Central memory CD8-positive, alpha-beta T cell (primary cell): ENCODE data around the gene KLHL29.

Experiments used
- ATAC-seq: fragments of 150-1000 bp; cut with Tn5 transposase; replicated peaks from 2 replicates; pipeline ENCODE4 v1.10.0; 2022; ENCODE audit warnings: mild to moderate bottlenecking, moderate FRiP score, moderate number of reproducible peaks; ENCODE audit not compliant: poor library complexity, severe bottlenecking; ENCODE audit errors: extremely low read depth
- DNase-seq, 2 donors: peaks; one replicate each; pipeline ENCODE4 v3.0.0; 2021; ENCODE audit warnings: low spot score in 2 of 2
- H3K27ac Mint-ChIP-seq: one replicate; pipeline ENCODE4 v1.8.0; 2022; ENCODE audit warnings: low read depth, mild to moderate bottlenecking, moderate library complexity, mixed read lengths
- H3K27me3 Mint-ChIP-seq: one replicate; pipeline ENCODE4 v1.8.0; 2022; ENCODE audit warnings: mixed read lengths
- H3K36me3 Mint-ChIP-seq: one replicate; pipeline ENCODE4 v1.8.0; 2022; ENCODE audit warnings: mild to moderate bottlenecking, moderate library complexity, mixed read lengths; ENCODE audit not compliant: insufficient read depth
- H3K4me1 Mint-ChIP-seq: one replicate; pipeline ENCODE4 v1.8.0; 2022; ENCODE audit warnings: mixed read lengths
- H3K4me3 Mint-ChIP-seq: one replicate; pipeline ENCODE4 v1.8.0; 2022; ENCODE audit warnings: mild to moderate bottlenecking, moderate library complexity, mixed read lengths
- H3K9me3 Mint-ChIP-seq: one replicate; pipeline ENCODE4 v1.8.0; 2022; ENCODE audit warnings: mixed read lengths

Gene KLHL29

DNA sequence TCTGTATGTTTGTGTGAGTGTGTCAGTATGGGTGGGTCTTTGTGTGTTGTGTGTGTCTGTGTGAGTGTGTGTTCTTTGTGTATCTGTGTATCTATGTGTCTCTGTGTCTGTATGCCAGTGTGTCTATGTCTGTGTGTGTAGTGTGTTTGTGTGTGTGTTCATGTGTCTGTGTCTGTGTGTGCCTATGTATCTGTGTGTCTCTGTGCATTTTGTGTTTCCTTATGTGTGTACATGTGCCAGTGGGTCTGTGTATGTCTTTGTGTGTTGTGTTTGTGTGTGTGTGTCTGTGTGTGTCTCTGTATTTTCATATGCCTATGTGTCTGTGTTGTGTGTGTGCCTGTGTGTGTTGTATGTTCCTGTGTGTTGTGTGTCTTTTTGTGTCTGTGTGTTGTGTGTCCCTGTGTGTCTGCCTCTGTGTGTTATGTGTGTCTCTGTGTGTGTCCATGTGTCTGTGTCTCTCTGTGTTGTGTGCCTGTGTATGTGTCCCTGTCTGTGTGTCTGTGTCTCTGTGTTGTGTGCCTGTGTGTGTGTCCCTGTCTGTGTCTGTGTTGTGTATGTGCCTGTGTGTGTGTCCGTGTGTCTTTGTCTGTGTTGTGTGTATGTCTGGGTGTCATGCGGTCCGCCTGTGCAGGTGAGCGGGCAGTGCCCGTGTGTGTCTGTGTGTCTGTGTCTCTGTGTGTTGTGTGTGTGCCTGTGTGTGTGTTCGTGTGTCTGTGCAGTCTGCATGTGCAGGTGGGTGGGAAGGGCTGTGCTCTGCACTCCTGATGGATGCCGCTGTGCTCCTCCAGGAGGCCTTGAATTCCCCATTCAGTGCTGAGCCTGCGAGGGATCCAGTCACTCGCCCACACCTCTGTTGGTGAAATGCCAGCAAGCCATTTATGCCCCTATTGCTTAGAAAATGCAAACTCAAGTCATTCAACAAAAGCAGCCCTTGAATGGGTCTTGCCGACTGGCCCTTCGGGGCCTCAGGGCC, 37.4 kb downstream of the KLHL29 start:
- Mint-ChIP-seq H3K27ac (no peak overlapping the region), H3K27me3 (peaks cover 2% of the 10 kb centered on the region), H3K4me3 (no peak overlapping the region), H3K36me3 (no peaks in the 10 kb centered on the region), H3K9me3 (no peaks in the 10 kb centered on the region), H3K4me1 (no peaks in the 10 kb centered on the region)
- ATAC-seq (no peak), DNase-seq (no peak)

DNA sequence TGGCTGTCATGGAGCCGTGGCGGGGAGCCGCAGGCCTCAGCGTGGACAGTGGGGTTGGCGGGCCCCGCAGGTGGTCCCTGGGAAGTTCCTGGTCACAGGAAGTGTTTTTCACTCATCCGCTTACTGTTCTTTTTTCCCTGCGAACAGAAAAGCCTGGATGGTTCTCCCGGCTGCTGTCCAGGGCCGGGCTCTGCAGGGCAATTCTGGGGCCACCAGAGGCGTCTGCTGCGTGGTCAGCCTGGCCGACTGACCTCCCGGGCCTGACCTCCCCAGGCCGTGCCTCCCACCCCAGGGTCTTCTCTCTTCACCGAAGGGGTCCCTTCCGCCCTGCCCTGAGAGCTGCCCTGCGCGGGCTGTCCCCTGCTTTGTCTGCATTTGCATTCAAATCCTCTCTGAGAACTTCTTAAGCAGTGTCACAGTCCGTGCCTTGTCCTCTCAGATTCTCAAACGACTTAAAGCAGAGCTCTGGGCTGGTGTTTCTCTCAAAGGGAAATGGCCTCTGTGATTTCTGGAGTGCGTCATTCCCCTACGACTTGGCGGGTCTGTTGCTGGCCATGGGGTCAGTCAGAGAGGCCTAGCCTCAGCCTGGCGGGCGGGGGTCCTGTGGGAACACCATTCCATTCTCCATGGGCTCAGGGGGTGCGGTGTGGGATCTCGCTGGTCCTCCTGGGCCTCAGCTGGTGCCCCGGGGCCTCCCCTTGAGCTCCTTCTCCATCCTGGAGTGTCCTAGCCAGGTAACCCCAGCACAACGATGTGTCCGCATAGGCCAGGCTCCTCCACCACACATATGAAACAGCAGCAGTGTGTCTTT, 38.3 kb downstream of the KLHL29 start:
- H3K27me3 Mint-ChIP-seq = no peaks in the 10 kb centered on the region
- H3K9me3 Mint-ChIP-seq = no peaks in the 10 kb centered on the region
- no peak overlapping the region for H3K4me3 Mint-ChIP-seq
- no peak overlapping the region for H3K27ac Mint-ChIP-seq
- DNase-seq (no peak), ATAC-seq (no peak)
- H3K4me1 Mint-ChIP-seq = no peaks in the 10 kb centered on the region
- no peaks in the 10 kb centered on the region for H3K36me3 Mint-ChIP-seq

DNA sequence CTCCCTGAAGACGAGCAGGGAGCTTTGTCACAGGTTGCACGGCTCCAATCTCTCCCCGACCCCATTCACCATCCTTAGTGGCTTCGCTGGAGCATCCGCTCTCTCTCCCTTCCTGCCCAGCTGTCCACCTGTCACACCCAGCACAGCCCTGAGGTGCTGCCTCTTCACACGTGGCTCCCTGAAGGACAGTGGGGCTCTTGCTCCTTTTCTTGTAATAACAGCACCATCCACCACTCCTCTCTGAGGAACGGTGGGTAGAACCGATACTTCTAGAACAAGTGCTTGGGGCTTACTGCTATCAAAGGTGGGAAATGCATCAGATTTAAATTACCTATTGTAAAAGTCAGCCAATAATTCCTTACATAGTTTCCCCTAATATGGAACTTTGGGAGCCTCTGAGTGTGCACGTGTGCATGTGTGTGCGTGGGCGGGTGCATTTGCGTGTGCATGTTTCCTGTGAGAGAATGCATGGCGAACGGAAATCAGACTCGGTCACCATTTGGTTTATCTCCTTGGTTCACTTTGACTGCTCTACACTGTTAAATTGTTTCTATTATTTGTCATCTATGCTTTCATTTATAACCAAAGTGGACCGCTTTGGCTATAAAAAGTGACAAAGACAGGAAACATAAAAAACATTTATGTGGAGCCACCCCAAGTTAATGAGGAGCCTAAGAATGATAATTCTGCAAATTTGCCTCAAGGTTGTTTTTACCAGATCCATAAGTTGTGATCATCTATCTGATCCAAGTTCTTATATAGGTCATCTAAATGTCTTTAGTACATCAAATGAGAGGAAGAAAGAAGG, 39.1 kb downstream of the KLHL29 start:
- Mint-ChIP-seq H3K27me3 (peaks cover 4% of the 10 kb centered on the region), H3K36me3 (no peaks in the 10 kb centered on the region), H3K4me3 (no peak overlapping the region), H3K27ac (no peak overlapping the region), H3K9me3 (no peaks in the 10 kb centered on the region), H3K4me1 (no peaks in the 10 kb centered on the region)
- no peak for ATAC-seq
- DNase-seq = no peak

DNA sequence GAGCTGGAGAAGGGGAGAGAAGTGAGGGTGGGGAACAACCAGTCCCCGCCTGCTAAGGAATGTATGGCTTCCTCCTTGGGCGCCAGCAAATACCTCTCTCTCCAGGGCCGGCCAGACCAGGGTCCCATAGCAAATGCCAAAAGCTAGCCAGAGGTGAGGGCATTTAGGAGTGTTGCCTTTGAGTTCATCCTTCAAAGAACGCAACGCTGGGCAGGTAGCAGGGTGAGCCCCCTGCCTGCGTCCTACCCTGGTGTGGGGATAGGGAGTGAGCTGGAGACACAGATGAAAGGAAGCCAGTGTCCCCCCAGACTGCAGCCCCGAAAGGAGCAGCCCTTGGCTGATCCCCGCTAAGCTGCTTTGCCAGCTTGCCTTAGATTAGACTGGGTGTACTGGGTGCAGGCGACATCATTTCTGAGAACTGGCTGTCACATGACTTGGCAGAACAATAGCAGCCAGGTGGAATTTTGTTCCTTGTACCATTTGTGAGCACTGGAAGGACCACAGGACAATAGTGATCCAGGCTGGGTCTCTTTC, 40.4 kb downstream of the KLHL29 start:
- H3K27me3 Mint-ChIP-seq = peaks cover 11% of the 10 kb centered on the region
- H3K4me3 Mint-ChIP-seq = no peak overlapping the region
- no peaks in the 10 kb centered on the region for H3K9me3 Mint-ChIP-seq

DNA sequence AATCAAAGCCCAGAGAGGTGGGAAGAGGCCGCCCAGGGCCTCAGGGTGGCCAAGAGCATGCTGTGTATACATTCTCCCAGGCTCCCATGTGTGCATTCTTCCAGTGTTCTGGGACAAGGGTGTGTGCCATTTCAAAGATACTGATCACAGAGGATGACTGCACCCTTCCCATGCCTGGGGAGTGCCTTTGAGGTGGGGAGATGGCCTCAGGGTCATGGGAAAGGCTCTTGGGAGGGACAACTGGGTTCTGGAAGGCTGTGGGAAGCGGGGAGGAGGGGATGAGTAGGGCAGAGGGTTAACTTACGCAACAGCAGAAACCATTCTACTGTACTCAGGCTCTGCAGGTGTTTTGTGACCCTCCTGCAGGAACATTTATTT, 40.9 kb downstream of the KLHL29 start:
- no peak overlapping the region for H3K4me3 Mint-ChIP-seq
- H3K4me1 Mint-ChIP-seq = no peaks in the 10 kb centered on the region
- H3K9me3 Mint-ChIP-seq = no peaks in the 10 kb centered on the region
- no peaks in the 10 kb centered on the region for H3K36me3 Mint-ChIP-seq
- H3K27me3 Mint-ChIP-seq = peaks cover 16% of the 10 kb centered on the region
- DNase-seq (no peak), ATAC-seq (no peak)
- no peak overlapping the region for H3K27ac Mint-ChIP-seq

More for the DNA sequence above, 40.4 kb downstream of the KLHL29 start:
- ATAC-seq (no peak), DNase-seq (no peak)
- no peak overlapping the region for H3K27ac Mint-ChIP-seq
- no peaks in the 10 kb centered on the region for H3K4me1 Mint-ChIP-seq
- H3K36me3 Mint-ChIP-seq = no peaks in the 10 kb centered on the region

DNA sequence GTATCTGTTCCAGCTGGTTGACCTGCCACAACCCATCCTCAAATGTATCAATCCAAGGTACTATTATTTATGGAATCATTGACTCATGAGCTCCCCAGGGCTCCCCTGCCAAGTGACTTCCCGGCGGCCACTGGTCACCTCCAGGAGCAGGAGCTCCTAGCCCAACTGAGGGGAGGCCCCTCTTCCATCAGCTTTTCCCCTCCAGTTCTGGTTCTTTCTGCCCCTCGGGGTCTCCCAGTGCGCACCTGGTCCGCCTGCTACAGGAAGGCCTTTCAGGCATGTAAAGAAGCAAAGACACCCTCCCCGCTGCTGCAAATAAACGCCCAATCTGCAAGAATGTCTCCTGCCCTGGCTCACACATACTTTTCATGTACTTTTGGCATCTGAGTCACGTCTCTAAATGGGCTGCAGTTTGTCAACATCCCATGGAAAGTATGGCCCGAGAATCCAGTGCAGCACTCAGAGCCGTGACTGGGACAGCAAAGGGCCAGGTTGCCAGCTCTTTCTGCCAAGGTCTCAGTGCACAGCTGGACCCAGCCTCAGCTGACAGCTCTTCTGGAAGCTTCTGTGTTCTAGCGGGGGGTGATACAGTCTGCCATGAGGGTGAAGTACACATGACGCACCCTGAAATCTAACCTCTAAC, 41.4 kb downstream of the KLHL29 start:
- H3K27ac Mint-ChIP-seq = no peak overlapping the region
- H3K4me3 Mint-ChIP-seq = no peak overlapping the region

DNA sequence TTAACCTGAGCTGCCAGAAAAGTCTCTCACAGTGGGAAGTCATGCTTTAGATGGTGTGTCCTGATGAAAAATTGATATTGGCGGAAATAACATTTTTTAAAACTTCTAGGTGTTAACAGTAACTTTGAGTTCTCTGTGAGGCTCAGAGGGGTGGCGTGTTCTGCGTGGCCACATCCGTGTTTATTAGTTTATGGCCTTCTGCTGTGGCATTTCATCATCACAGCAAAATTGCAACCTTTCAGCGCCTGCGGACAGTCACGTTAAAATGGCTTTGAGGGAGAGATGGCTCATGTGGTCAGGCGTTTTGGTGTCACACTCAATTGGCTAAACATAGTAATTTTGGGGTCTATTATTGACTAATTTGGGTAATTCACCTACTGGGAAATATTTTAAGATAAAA, 42.4 kb downstream of the KLHL29 start:
- no peak overlapping the region for H3K4me3 Mint-ChIP-seq
- peaks cover 20% of the 10 kb centered on the region for H3K27me3 Mint-ChIP-seq
- no peak overlapping the region for H3K27ac Mint-ChIP-seq
- H3K9me3 Mint-ChIP-seq = no peaks in the 10 kb centered on the region
- no peaks in the 10 kb centered on the region for H3K4me1 Mint-ChIP-seq
- no peaks in the 10 kb centered on the region for H3K36me3 Mint-ChIP-seq
- no peak for ATAC-seq
- no peak for DNase-seq

More for the DNA sequence above, 41.4 kb downstream of the KLHL29 start:
- H3K9me3 Mint-ChIP-seq = no peaks in the 10 kb centered on the region
- H3K36me3 Mint-ChIP-seq = no peaks in the 10 kb centered on the region
- H3K27me3 Mint-ChIP-seq = peaks cover 18% of the 10 kb centered on the region
- ATAC-seq = no peak
- no peaks in the 10 kb centered on the region for H3K4me1 Mint-ChIP-seq
- no peak for DNase-seq

DNA sequence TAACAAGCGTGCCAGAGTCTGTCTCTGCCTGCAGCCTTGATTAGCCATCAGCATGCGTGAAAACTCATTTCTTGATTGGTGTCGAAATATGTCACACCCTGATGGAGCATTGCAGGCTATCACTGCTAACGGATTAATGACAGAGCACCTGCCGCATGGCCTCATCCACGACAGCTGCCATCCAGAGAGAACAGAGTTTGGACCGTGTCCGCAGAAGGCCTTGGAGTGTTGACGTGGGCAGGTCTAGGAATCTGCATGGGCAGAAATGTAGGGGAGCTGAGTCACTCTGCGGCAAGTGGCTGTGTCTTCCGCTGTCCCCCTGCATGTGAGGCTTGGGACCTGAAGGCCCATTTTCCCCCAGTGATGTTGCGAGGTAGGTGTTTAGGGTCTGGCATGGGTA, 43.0 kb downstream of the KLHL29 start:
- peaks cover 27% of the 10 kb centered on the region for H3K27me3 Mint-ChIP-seq
- DNase-seq = no peak
- no peaks in the 10 kb centered on the region for H3K36me3 Mint-ChIP-seq
- H3K9me3 Mint-ChIP-seq = no peaks in the 10 kb centered on the region
- H3K4me1 Mint-ChIP-seq = no peaks in the 10 kb centered on the region
- ATAC-seq = no peak
- no peak overlapping the region for H3K4me3 Mint-ChIP-seq
- no peak overlapping the region for H3K27ac Mint-ChIP-seq

DNA sequence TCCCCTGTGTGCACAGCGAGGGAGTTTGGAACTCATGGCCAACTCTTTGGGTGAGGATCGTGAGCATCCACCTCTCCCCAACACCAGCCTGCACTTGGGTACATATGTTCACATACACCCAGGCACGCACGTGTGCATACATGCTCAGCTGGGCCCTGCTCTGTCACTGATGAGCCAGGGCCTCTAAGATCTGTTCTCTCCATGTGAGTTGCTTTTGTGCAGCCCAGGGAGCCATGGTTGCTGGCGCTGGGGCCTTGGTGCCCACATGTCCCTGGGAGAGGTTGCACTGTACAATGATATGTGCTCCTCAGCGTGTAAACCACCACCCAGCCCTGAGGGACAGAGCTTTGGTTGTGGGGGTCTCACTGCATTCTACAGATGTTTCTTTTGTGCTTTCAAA, 44.1 kb downstream of the KLHL29 start:
- H3K4me3 Mint-ChIP-seq = no peak overlapping the region
- H3K27ac Mint-ChIP-seq = no peak overlapping the region
- no peaks in the 10 kb centered on the region for H3K36me3 Mint-ChIP-seq
- ATAC-seq = no peak
- no peak for DNase-seq
- H3K4me1 Mint-ChIP-seq = no peaks in the 10 kb centered on the region
- H3K9me3 Mint-ChIP-seq = no peaks in the 10 kb centered on the region
- H3K27me3 Mint-ChIP-seq = peaks cover 30% of the 10 kb centered on the region

DNA sequence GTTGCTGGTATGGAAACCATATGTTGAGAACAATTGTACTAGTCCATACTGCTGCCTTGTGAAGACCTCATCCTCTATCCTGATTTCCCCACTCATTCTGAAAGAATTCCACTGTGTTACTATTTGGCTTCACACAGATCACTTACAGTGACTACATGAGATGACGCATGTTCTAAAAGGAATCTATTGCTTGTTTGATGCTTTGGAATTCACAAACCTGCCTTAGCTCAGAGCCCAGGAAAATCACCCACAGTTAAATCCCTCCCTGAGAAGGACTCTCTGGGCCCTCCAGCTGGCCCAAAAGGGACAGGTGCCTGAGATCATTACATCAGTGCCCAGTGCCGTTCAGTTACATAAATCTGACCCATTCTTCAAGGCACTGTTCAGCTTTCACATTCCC, 45.3 kb downstream of the KLHL29 start:
- peaks cover 31% of the 10 kb centered on the region for H3K27me3 Mint-ChIP-seq
- no peak for DNase-seq
- no peaks in the 10 kb centered on the region for H3K4me1 Mint-ChIP-seq
- no peak overlapping the region for H3K27ac Mint-ChIP-seq
- H3K4me3 Mint-ChIP-seq = no peak overlapping the region
- H3K9me3 Mint-ChIP-seq = no peaks in the 10 kb centered on the region
- no peaks in the 10 kb centered on the region for H3K36me3 Mint-ChIP-seq
- ATAC-seq = no peak

DNA sequence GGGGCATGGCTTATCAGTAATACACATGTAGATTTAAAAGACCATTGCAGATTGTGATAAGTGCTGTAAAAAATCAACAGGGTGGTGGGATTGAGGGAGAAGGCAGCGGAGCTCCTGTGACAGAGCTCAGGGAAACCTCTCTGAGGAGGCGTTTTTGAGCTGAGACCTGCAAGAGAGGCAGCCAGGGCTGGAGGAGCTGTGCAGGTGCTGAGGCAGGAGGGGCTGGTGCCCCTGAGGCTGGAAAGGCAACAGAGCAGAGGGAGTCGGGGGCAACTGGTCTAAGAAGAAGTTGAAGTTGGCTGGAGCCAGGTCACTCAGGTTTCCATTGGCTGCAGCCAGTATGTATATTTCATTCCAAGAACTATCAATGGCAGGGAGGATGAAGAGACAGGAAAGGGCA, 47.6 kb downstream of the KLHL29 start:
- Mint-ChIP-seq H3K36me3 (peaks cover 2% of the 10 kb centered on the region), H3K4me3 (no peak overlapping the region), H3K27ac (no peak overlapping the region), H3K9me3 (no peaks in the 10 kb centered on the region), H3K27me3 (peaks cover 48% of the 10 kb centered on the region), H3K4me1 (no peaks in the 10 kb centered on the region)
- no peak for ATAC-seq
- no peak for DNase-seq

DNA sequence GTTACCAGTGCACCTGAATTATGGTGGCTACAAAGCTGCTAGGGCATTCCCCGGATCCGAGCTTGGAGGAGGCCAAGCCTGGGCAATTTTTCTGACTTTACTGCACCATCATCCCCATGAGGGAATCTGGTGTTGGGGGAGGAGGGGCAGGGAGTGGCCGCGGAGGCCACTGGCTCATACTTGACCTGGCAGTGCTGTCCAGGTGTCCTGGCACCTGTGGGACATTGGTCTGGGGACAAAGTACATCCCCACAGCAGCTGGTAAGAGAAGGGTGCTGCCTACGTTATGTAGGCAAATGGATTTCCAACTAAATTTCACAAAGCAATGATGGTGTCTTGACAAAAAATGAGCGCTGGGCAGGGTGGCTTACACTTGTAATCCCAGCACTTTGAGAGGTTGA, 48.3 kb downstream of the KLHL29 start:
- H3K36me3 Mint-ChIP-seq = peaks cover 2% of the 10 kb centered on the region
- DNase-seq = no peak
- no peak overlapping the region for H3K27ac Mint-ChIP-seq
- no peaks in the 10 kb centered on the region for H3K4me1 Mint-ChIP-seq
- ATAC-seq = no peak
- H3K9me3 Mint-ChIP-seq = no peaks in the 10 kb centered on the region
- H3K27me3 Mint-ChIP-seq = peaks cover 48% of the 10 kb centered on the region
- no peak overlapping the region for H3K4me3 Mint-ChIP-seq
